ENCODE data around the gene MIB1. TPM values are rescaled to one million over a fixed set of nuclear protein-coding genes. Genes with fewer than 3 reads are reported as not detected.

The MIB1 gene
- total and polyA plus RNA-seq, 9 of the 15 experiments (the other 6 are each of a cell fraction or from before 2014, with no cell fraction given): 7.2 to 43.8 (median 23.2) TPM

GRCh38 chr18:21901423-21901945, 160.9 kb downstream of the MIB1 start (continued):
- no peak for TF ChIP-seq AFF1 (IDR thresholded peaks at IDR 0.05; ENCODE audit: low read depth in 1 of 2, partially characterized antibody in 2 of 2)

GRCh38 chr18:21903709-21904108, 163.1 kb downstream of the MIB1 start:
- Histone ChIP-seq H3K79me2 (ENCODE audit: control insufficient read depth, insufficient read depth, low read length) (no peaks in the 10 kb centered on the region), H3K4me1 (replicated peaks in 1 of 2; ENCODE audit: control insufficient read depth in 2 of 2, insufficient read depth in 2 of 2, low read length in 2 of 2) (no peaks in the 10 kb centered on the region)
- intact Hi-C loops (cut with micrococcal nuclease): no loop called here
- TF ChIP-seq THRB (CRISPR knock-in tag; conservative IDR thresholded peaks at IDR 0.05) (no peak), NEUROD1 (IDR thresholded peaks at IDR 0.05; ENCODE audit: borderline replicate concordance, low read depth, low read length, partially characterized antibody) (no peak), ZNF354B (CRISPR knock-in tag; IDR thresholded peaks at IDR 0.05) (no peak), PATZ1 (CRISPR knock-in tag; IDR thresholded peaks at IDR 0.05; ENCODE audit: borderline replicate concordance) (no peak), FOXO4 (CRISPR knock-in tag; IDR thresholded peaks at IDR 0.05) (no peak), MEF2D (tag; conservative IDR thresholded peaks at IDR 0.05; ENCODE audit: low read depth) (no peak), MYC (IDR thresholded peaks at IDR 0.05; ENCODE audit: low read depth, low read length) (no peak), MYC (CRISPR knock-in tag; IDR thresholded peaks at IDR 0.05; ENCODE audit: borderline replicate concordance, low read depth) (no peak), TRIM24 (IDR thresholded peaks at IDR 0.05) (no peak)

More at GRCh38 chr18:21903709-21904108, 163.1 kb downstream of the MIB1 start:
- BruUV-seq (replicated peaks): no TSS peak
- H3K9ac ChIP-seq (ENCODE audit: insufficient read depth in 1 of 2, low read depth in 2 of 2, low read length in 2 of 2): no peak overlapping the region
- WGBS (ENCODE audit: insufficient coverage, low coverage, missing lambda C conversion rate): 2% methylated on average over 6 of the region's 6 CpGs
- H3K4me3 ChIP-seq: no peak overlapping the region
- DNase-seq (ENCODE audit: extremely low read depth in 1 of 4, low spot score in 3 of 4) (no peak), FAIRE-seq (no peak), ATAC-seq (no peak)
- no peak overlapping the region for H3K27ac ChIP-seq (ENCODE audit: extremely low read depth, low read depth, low read length)
- H3K9me1 ChIP-seq (ENCODE audit: control insufficient read depth, insufficient read depth, low read length): no peaks in the 10 kb centered on the region
- H2AFZ ChIP-seq (ENCODE audit: low read depth, low read length): no peak overlapping the region
- peaks cover 9 to 14% of the 10 kb centered on the region in 2 experiments; a peak in 2 of 5 replicates for H3K27me3 ChIP-seq (ENCODE audit: control insufficient read depth in 2 of 2, insufficient read depth in 2 of 2, low read length in 2 of 2)
- in situ Hi-C loops (cut with MboI): loop anchor here (25.0 kb wide), 1 partner anchor 659 kb away; no protein-coding TSS in a partner anchor
- no peak overlapping the region for H3K4me2 ChIP-seq (ENCODE audit: insufficient read depth, low read length)
- POLR2A ChIA-PET: interaction anchor here (0.8 kb wide), 1 partner anchor 264 kb away, joined by 3 read pairs; no protein-coding TSS in a partner anchor
- H3K36me3 ChIP-seq (ENCODE audit: control insufficient read depth, insufficient read depth, low read length): no peaks in the 10 kb centered on the region
- H4K20me1 ChIP-seq (replicated peaks; ENCODE audit: control insufficient read depth, insufficient read depth, low read length): no peaks in the 10 kb centered on the region
- CTCF ChIA-PET (ENCODE audit: low intra/inter-chr PET ratio): no interaction called here
- no peaks in the 10 kb centered on the region for H3K9me3 ChIP-seq (replicated peaks; ENCODE audit: control insufficient read depth, insufficient read depth, low read depth, low read length)
